Peyer's patch (tissue), 4 donors: ENCODE results near the gene PDK2.

Experiments
- CTCF ChIP-seq, 6 experiments: fragments of 450-650 bp in 4 of 6; fragments of 200-600 bp in 2 of 6; sonication (generic) in 1 of 6; IDR thresholded peaks; one replicate each; pipeline ENCODE4 v1.5.1; 2017 to 2019; ENCODE audit warnings: antibody characterized with exemption in 6 of 6, mild to moderate bottlenecking in 3 of 6, moderate library complexity in 1 of 6
- POLR2A ChIP-seq, 2 donors: fragments of 450-650 bp; IDR thresholded peaks; one replicate each; pipeline ENCODE4 v1.5.1; 2017; ENCODE audit warnings: antibody characterized with exemption in 2 of 2, mild to moderate bottlenecking in 2 of 2, moderate library complexity in 2 of 2

DNA sequence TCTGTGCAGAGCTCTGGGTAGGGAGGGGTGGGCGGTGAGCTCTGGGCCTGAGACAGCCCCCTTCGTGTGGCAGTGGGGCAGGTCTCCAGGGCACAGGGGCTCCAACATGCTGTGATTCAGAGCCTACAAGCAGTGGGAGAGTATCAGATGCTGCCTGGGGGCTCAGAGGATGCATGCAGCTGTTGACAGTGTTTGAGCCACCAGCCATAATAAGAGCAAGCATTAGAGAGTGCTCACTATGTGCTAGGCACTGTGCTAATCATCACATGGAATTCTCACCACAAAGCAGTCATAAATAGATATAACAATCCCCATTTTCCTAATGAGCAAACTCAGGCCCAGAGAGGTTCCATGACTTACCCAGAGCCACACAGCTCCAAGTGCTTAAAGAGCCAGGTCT lies 8.1 kb downstream of the PDK2 start:
- TF ChIP-seq CTCF (IDR thresholded peaks at IDR 0.05) (no peak), POLR2A (IDR thresholded peaks at IDR 0.05) (no peak)
